Upper lobe of left lung (tissue), 4 donors: Measurements from ENCODE around the gene OR5A2.

Source experiments
- CTCF ChIP-seq, 6 experiments: fragments of 450-650 bp in 4 of 6; fragments of 200-600 bp in 2 of 6; sonication (generic) in 2 of 6; IDR thresholded peaks; one replicate each; pipeline ENCODE4 v1.5.1; 2016 to 2019; ENCODE audit warnings: antibody characterized with exemption in 6 of 6
- EP300 ChIP-seq, 4 donors: sonication (generic); formaldehyde crosslinking; IDR thresholded peaks; one replicate each; pipeline ENCODE4 v1.5.1; 2017; ENCODE audit warnings: antibody characterized with exemption in 4 of 4, control low read depth in 2 of 4
- POLR2A ChIP-seq, 4 donors: fragments of 450-650 bp; IDR thresholded peaks; one replicate each; pipeline ENCODE4 v1.5.1; 2016 to 2017; ENCODE audit warnings: antibody characterized with exemption in 4 of 4, mild to moderate bottlenecking in 2 of 4
- POLR2AphosphoS5 ChIP-seq, 2 donors: sonication (generic); formaldehyde crosslinking; IDR thresholded peaks; one replicate each; pipeline ENCODE4 v1.5.1; 2017; ENCODE audit warnings: antibody characterized with exemption in 2 of 2

- TF ChIP-seq POLR2AphosphoS5 (IDR thresholded peaks at IDR 0.05) = no peak
- TF ChIP-seq CTCF (IDR thresholded peaks at IDR 0.05) = no peak
- no peak for TF ChIP-seq POLR2A (IDR thresholded peaks at IDR 0.05)
- TF ChIP-seq EP300 (IDR thresholded peaks at IDR 0.05) = no peak
These were observed 9.2 kb downstream of the OR5A2 start for GRCh38 chr11:59417023-59417422.
